ENCODE results near the gene ZC3H7B.

ZC3H7B gene

GRCh38 chr22:41274856-41275255, 26.5 kb upstream of the ZC3H7B start:
- no peak overlapping the region for H3K4me3 ChIP-seq (ENCODE audit: low read depth, low read length)

GRCh38 chr22:41280065-41280464, 21.3 kb upstream of the ZC3H7B start:
- no peak for DNase-seq (ENCODE audit: low read depth)
- TF ChIP-seq CTCF (IDR thresholded peaks at IDR 0.05; ENCODE audit: control insufficient read depth, extremely low read depth, insufficient read depth): no peak
- H3K4me3 ChIP-seq (ENCODE audit: low read depth, low read length): no peak overlapping the region

More at GRCh38 chr22:41274856-41275255, 26.5 kb upstream of the ZC3H7B start:
- DNase-seq (ENCODE audit: low read depth): no peak
- TF ChIP-seq CTCF (IDR thresholded peaks at IDR 0.05; ENCODE audit: control insufficient read depth, extremely low read depth, insufficient read depth): no peak

GRCh38 chr22:41280854-41281253, 20.5 kb upstream of the ZC3H7B start:
- DNase-seq (ENCODE audit: low read depth): no peak
- TF ChIP-seq CTCF (IDR thresholded peaks at IDR 0.05; ENCODE audit: control insufficient read depth, extremely low read depth, insufficient read depth): no peak

GRCh38 chr22:41284465-41284864, 16.9 kb upstream of the ZC3H7B start:
- no peak for TF ChIP-seq CTCF (IDR thresholded peaks at IDR 0.05; ENCODE audit: control insufficient read depth, extremely low read depth, insufficient read depth)
- H3K4me3 ChIP-seq (ENCODE audit: low read depth, low read length): peak overlapping the region; percentile 95
- DNase-seq (ENCODE audit: low read depth): no peak

More at GRCh38 chr22:41280854-41281253, 20.5 kb upstream of the ZC3H7B start:
- H3K4me3 ChIP-seq (ENCODE audit: low read depth, low read length): no peak overlapping the region

- H3K4me3 ChIP-seq (ENCODE audit: low read depth, low read length): peak overlapping the region; percentile 95
- TF ChIP-seq CTCF (IDR thresholded peaks at IDR 0.05; ENCODE audit: control insufficient read depth, extremely low read depth, insufficient read depth): no peak
- DNase-seq (ENCODE audit: low read depth): no peak
Measured at GRCh38 chr22:41285441-41285819, 15.9 kb upstream of the ZC3H7B start.

- peak; percentile 97 for DNase-seq (ENCODE audit: low read depth)
- H3K4me3 ChIP-seq (ENCODE audit: low read depth, low read length): peak within 1 kb of the TSS; percentile 95
Measured at GRCh38 chr22:41285820-41286638, 15.3 kb upstream of the ZC3H7B start, which contains the start of gene RANGAP1. TSS of gene RANGAP1 (minus strand) at chr22:41286187. CDS start at chr22:41281044, 5,143 bp downstream.

More at GRCh38 chr22:41285820-41286638, 15.3 kb upstream of the ZC3H7B start, which contains the start of gene RANGAP1:
- no peak for TF ChIP-seq CTCF (IDR thresholded peaks at IDR 0.05; ENCODE audit: control insufficient read depth, extremely low read depth, insufficient read depth)
